SK-N-SH (cell line): ENCODE measurements around the gene ZBTB47. TPM values are rescaled to one million over a fixed set of nuclear protein-coding genes. Genes with fewer than 3 reads are reported as not detected.

Source experiments
- CTCF ChIA-PET: fragments of 300-600, 350-600 bp; formaldehyde crosslinking; extraction: SDS; loops from one replicate; lab custom pipeline; 2021; lab: Yijun Ruan, JAX
- POLR2A ChIA-PET: fragments of 350-600 bp; sonication (Branson Sonifier 250); formaldehyde crosslinking; extraction: SDS; loops from one replicate; lab custom pipeline; 2020; ENCODE audit warnings: antibody characterized with exemption, inconsistent platforms; lab: Yijun Ruan, JAX
- DNase-seq: peaks from one replicate; pipeline ENCODE4 v3.0.0; 2012
- H2AFZ ChIP-seq: fragments of 200-600 bp; sonication (generic); 2 replicates; pipeline ENCODE4 v1.8.1; 2016; ENCODE audit warnings: antibody characterized with exemption, mild to moderate bottlenecking, low read depth
- H3F3A ChIP-seq: fragments of 200-600 bp; sonication (generic); replicated peaks from 2 replicates; pipeline ENCODE3; 2016; ENCODE audit warnings: antibody characterized with exemption, mild to moderate bottlenecking; ENCODE audit not compliant: insufficient read depth
- H3K27ac ChIP-seq, 2 experiments: fragments of 200-500 bp in 1 of 2; fragments of 200-600 bp in 1 of 2; sonication (Bioruptor generic) in 1 of 2; sonication (generic), shearing (Covaris generic) in 1 of 2; 2 replicates each; pipeline versions ENCODE4 v1.5.1 to v1.6.1; 2014 to 2016; ENCODE audit warnings: low read depth in 2 of 2, inconsistent platforms in 1 of 2, low read length in 1 of 2, mild to moderate bottlenecking in 1 of 2, mixed read lengths in 1 of 2
- H3K27me3 ChIP-seq: fragments of 200-600 bp; sonication (generic), shearing (Covaris generic); 2 replicates; pipeline ENCODE4 v1.6.1; 2016; ENCODE audit warnings: mixed run types; ENCODE audit not compliant: insufficient read depth
- H3K36me3 ChIP-seq, 2 experiments: fragments of 200-500 bp in 1 of 2; fragments of 200-600 bp in 1 of 2; sonication (Bioruptor generic) in 1 of 2; sonication (generic) in 1 of 2; replicated peaks in 1 of 2; 2 replicates each; pipeline versions ENCODE3 to v1.5.1; 2014 to 2016; ENCODE audit warnings: low read length in 1 of 2, mild to moderate bottlenecking in 1 of 2; ENCODE audit not compliant: insufficient read depth in 2 of 2, control insufficient read depth in 1 of 2
- H3K4me1 ChIP-seq, 2 experiments: fragments of 200-500 bp in 1 of 2; fragments of 200-600 bp in 1 of 2; sonication (Bioruptor generic) in 1 of 2; sonication (generic), shearing (Covaris generic) in 1 of 2; 2 replicates each; pipeline versions ENCODE4 v1.5.1 to v1.6.1; 2014 to 2016; ENCODE audit warnings: low read depth in 1 of 2, low read length in 1 of 2, mixed run types in 1 of 2; ENCODE audit not compliant: insufficient read depth in 2 of 2, control insufficient read depth in 1 of 2
- H3K4me2 ChIP-seq: fragments of 200-600 bp; sonication (generic), shearing (Covaris generic); 2 replicates; pipeline ENCODE4 v1.6.1; 2017; ENCODE audit warnings: mixed run types
- H3K4me3 ChIP-seq, 2 experiments: fragments of 200-500 bp in 1 of 2; fragments of 200-600 bp in 1 of 2; sonication (Bioruptor generic) in 1 of 2; sonication (generic), shearing (Covaris generic) in 1 of 2; 2 replicates each; pipeline versions ENCODE4 v1.5.1 to v1.8.1; 2014 to 2016; ENCODE audit warnings: low read depth in 2 of 2, inconsistent platforms in 1 of 2, low read length in 1 of 2, mild to moderate bottlenecking in 1 of 2, mixed read lengths in 1 of 2, moderate library complexity in 1 of 2
- H3K79me2 ChIP-seq: fragments of 200-600 bp; sonication (generic); 2 replicates; pipeline ENCODE4 v1.8.1; 2017; ENCODE audit warnings: mild to moderate bottlenecking; ENCODE audit not compliant: insufficient read depth
- H3K9ac ChIP-seq: fragments of 200-600 bp; sonication (generic); 2 replicates; pipeline ENCODE4 v1.6.1; 2017; ENCODE audit warnings: mixed run types
- H3K9me2 ChIP-seq: fragments of 200-600 bp; sonication (generic); 2 replicates; pipeline ENCODE4 v1.6.1; 2017; ENCODE audit warnings: mixed run types
- H3K9me3 ChIP-seq: fragments of 200-600 bp; sonication (generic); 2 replicates; pipeline ENCODE4 v1.6.1; 2017; ENCODE audit warnings: mixed run types, mild to moderate bottlenecking, moderate library complexity
- H4K20me1 ChIP-seq: fragments of 200-600 bp; sonication (generic); 2 replicates; pipeline ENCODE4 v1.6.1; 2017; ENCODE audit warnings: mild to moderate bottlenecking, mixed run types; ENCODE audit not compliant: insufficient read depth
- CHD2 ChIP-seq: fragments of 150-350 bp; IDR thresholded peaks from 2 replicates; pipeline ENCODE4 v1.6.1; 2018; ENCODE audit warnings: low read length; ENCODE audit not compliant: partially characterized antibody
- ELF1 ChIP-seq: IDR thresholded peaks from 2 replicates; pipeline ENCODE4 v1.4.0; 2012
- EZH2phosphoT487 ChIP-seq: fragments of 200-600 bp; sonication (generic); IDR thresholded peaks from 2 replicates; pipeline ENCODE4 v1.6.1; 2017; ENCODE audit warnings: low read depth, mixed run types, mild to moderate bottlenecking, antibody characterized with exemption, moderate library complexity, borderline replicate concordance
- GABPA ChIP-seq: IDR thresholded peaks from 2 replicates; pipeline ENCODE4 v1.4.0; 2012; ENCODE audit warnings: low read depth, mild to moderate bottlenecking
- GATA2 ChIP-seq: sonication (generic); formaldehyde crosslinking; IDR thresholded peaks from 2 replicates; pipeline ENCODE4 v1.5.0; 2020; ENCODE audit warnings: mild to moderate bottlenecking, missing genetic modification reagents
- JUND ChIP-seq: IDR thresholded peaks from 2 replicates; pipeline ENCODE4 v1.4.0; 2012
- MXI1 ChIP-seq: IDR thresholded peaks from 2 replicates; pipeline ENCODE4 v1.6.1; 2012; ENCODE audit warnings: mild to moderate bottlenecking, low read depth, low read length, improper control_type of control experiment
- NFIC ChIP-seq: IDR thresholded peaks from 2 replicates; pipeline ENCODE4 v1.4.0; 2012; ENCODE audit warnings: borderline replicate concordance
- NRF1 ChIP-seq: IDR thresholded peaks from 2 replicates; pipeline ENCODE4 v1.6.1; 2012; ENCODE audit warnings: low read depth, mild to moderate bottlenecking, low read length
- POLR2AphosphoS5 ChIP-seq: IDR thresholded peaks from 2 replicates; pipeline ENCODE4 v1.6.1; 2012; ENCODE audit warnings: low read depth, low read length
- RAD21 ChIP-seq: IDR thresholded peaks from 2 replicates; pipeline ENCODE4 v1.6.1; 2012; ENCODE audit warnings: mild to moderate bottlenecking, low read length
- RCOR1 ChIP-seq: fragments of 150-350 bp; IDR thresholded peaks from 2 replicates; pipeline ENCODE4 v1.6.1; 2017; ENCODE audit warnings: antibody characterized with exemption, low read length
- SIN3A ChIP-seq: IDR thresholded peaks from 2 replicates; pipeline ENCODE4 v1.6.1; 2012; ENCODE audit warnings: low read depth, mild to moderate bottlenecking, low read length, moderate library complexity, borderline replicate concordance
- SMC3 ChIP-seq: IDR thresholded peaks from 2 replicates; pipeline ENCODE4 v1.6.1; 2012; ENCODE audit warnings: low read depth, low read length, improper control_type of control experiment
- TCF12 ChIP-seq: IDR thresholded peaks from 2 replicates; pipeline ENCODE4 v1.4.0; 2012
- YY1 ChIP-seq: IDR thresholded peaks from 2 replicates; pipeline ENCODE4 v1.4.0; 2012; ENCODE audit warnings: low read depth, mild to moderate bottlenecking
- WGBS: methylation state at CpG from one replicate; pipeline ENCODE4 v1.1.6; 2017; ENCODE audit warnings: low lambda C conversion rate; 5-methylcytosine and 5-hydroxymethylcytosine counted together
- polyA plus RNA-seq, 3 experiments: library from polyadenylated mRNA; depleted of rRNA; stranded (reverse); fragments of >200 nt; gene quantifications; 2 replicates each; pipeline ENCODE4 v1.2.3, GENCODE V29; 2012
- TF ChIP-seq, protein P1 (sequence below): fragments of 200-600 bp; sonication (generic); IDR thresholded peaks from 2 replicates; pipeline ENCODE4 v1.6.1; 2017; ENCODE audit warnings: antibody characterized with exemption, mild to moderate bottlenecking, moderate library complexity
- TF ChIP-seq, protein P2 (sequence below): IDR thresholded peaks from 2 replicates; pipeline ENCODE4 v1.4.0; 2012; ENCODE audit warnings: low read depth
- TF ChIP-seq, protein P3 (sequence below): IDR thresholded peaks from 2 replicates; pipeline ENCODE4; 2012
- TF ChIP-seq, protein P4 (sequence below): IDR thresholded peaks from 2 replicates; pipeline ENCODE4 v1.6.1; 2012; ENCODE audit warnings: mild to moderate bottlenecking, low read depth, low read length, moderate library complexity
- TF ChIP-seq, protein P5 (sequence below): IDR thresholded peaks from 2 replicates; pipeline ENCODE4 v1.4.0; 2012; ENCODE audit warnings: low read depth, borderline replicate concordance

Gene ZBTB47
- polyA plus RNA-seq, 1 of the 3 experiments (the other 2 are of a cell fraction), result 9.9 TPM

DNA sequence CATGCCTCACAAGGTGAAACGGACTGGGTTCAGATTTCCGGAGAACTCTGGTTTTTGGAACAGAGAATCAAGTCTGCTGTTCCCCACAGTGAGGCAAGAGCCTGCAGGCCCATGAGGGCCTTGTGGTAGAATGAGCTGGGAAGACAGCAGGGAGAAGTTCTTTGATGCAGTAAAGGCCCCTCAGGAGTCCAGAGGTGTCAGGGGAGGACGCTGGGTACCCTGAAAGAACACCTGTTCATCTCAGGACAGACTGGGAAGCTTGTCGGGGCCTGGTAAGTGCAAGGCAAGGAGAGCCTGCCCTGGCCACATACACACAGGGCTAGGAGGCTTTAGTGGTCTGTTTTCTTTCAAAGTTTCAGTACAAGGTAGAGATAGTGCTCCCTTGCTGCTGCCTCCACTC lies 3.7 kb upstream of the ZBTB47 start:
- Histone ChIP-seq H2AFZ (no peak overlapping the region), H3K9me2 (no peaks in the 10 kb centered on the region), H3K79me2 (peaks cover 63% of the 10 kb centered on the region), H3K4me2 (no peak overlapping the region), H3K36me3 (peaks cover 32 to 43% of the 10 kb centered on the region in 2 experiments), H3K27ac (peak overlapping the region in 1 of 2 experiments; percentile 84; a peak in 1 of 4 replicates), H3K9me3 (no peaks in the 10 kb centered on the region), H3K9ac (no peak overlapping the region), H3K27me3 (no peaks in the 10 kb centered on the region), H3K4me3 (no peak overlapping the region), H4K20me1 (no peaks in the 10 kb centered on the region; the same call in 1 of the 2 replicates), H3F3A (peaks cover 44% of the 10 kb centered on the region), H3K4me1 (peaks cover 21 to 28% of the 10 kb centered on the region in 2 experiments)
- ChIA-PET CTCF (no interaction called here), POLR2A (interaction anchor here (0.7 kb wide), 1 partner anchor 59 kb away, joined by 4 read pairs; the partner anchor contains the start of gene SS18L2)
- whole genome bisulfite sequencing, result 97% methylated on average over 2 of the region's 4 CpGs
- DNase-seq, result no peak
- TF ChIP-seq MXI1 (no peak), SMC3 (no peak), GABPA (no peak), POLR2AphosphoS5 (no peak), SIN3A (no peak), NFIC (no peak), YY1 (no peak), JUND (no peak), NRF1 (no peak), ELF1 (no peak), EZH2phosphoT487 (no peak)
- TF ChIP-seq, protein P1, sequence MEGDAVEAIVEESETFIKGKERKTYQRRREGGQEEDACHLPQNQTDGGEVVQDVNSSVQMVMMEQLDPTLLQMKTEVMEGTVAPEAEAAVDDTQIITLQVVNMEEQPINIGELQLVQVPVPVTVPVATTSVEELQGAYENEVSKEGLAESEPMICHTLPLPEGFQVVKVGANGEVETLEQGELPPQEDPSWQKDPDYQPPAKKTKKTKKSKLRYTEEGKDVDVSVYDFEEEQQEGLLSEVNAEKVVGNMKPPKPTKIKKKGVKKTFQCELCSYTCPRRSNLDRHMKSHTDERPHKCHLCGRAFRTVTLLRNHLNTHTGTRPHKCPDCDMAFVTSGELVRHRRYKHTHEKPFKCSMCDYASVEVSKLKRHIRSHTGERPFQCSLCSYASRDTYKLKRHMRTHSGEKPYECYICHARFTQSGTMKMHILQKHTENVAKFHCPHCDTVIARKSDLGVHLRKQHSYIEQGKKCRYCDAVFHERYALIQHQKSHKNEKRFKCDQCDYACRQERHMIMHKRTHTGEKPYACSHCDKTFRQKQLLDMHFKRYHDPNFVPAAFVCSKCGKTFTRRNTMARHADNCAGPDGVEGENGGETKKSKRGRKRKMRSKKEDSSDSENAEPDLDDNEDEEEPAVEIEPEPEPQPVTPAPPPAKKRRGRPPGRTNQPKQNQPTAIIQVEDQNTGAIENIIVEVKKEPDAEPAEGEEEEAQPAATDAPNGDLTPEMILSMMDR, result no peak
- TF ChIP-seq, protein P2, sequence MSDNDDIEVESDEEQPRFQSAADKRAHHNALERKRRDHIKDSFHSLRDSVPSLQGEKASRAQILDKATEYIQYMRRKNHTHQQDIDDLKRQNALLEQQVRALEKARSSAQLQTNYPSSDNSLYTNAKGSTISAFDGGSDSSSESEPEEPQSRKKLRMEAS, result no peak
- TF ChIP-seq, protein P3, sequence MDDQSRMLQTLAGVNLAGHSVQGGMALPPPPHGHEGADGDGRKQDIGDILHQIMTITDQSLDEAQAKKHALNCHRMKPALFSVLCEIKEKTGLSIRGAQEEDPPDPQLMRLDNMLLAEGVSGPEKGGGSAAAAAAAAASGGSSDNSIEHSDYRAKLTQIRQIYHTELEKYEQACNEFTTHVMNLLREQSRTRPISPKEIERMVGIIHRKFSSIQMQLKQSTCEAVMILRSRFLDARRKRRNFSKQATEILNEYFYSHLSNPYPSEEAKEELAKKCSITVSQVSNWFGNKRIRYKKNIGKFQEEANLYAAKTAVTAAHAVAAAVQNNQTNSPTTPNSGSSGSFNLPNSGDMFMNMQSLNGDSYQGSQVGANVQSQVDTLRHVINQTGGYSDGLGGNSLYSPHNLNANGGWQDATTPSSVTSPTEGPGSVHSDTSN, result no peak

DNA sequence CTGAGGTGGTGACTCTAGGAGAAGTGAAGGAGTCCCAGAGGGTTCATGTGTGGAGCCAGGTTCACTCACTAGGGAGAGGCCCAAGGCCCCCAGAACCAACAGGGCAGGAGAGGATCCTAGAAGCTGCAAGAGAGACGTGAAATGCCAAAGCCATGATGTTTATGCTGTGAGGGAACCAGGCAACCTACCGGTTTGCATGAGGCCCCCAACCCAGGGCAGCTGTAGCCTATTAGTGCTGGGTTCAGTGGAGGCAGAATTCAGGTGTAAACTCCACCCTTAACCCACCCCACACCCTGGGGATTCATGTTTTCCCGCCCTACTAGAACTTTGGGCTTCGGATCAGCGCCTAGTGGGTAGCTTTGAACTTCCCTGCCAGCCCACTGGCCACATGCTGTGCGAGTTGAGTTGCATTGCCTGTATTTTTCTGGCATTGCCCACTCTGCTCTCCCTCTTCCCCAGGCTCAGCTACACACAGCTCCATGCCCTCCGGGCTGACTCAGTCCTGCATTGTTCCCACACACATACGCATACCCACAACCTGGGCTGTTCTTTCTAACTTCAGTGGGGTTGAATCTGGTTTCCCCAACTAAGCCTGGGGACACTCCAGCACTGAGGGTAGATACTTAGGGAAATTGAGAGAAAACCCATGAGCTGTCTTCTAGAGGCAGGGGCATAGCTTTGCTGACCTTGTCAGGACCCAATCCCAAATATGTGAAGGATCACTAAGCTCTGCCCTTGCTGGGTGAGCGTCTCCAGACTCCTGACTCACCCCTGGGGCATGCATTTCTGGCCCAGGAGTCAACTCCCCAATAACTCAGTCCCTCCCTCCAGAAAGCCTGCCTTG lies 2.0 kb upstream of the ZBTB47 start:
- Histone ChIP-seq H3K27ac (peak overlapping the region; percentile 83 to 84), H3K4me2 (peak overlapping the region; percentile 79), H3K4me1 (peaks cover 24 to 42% of the 10 kb centered on the region in 2 experiments), H3F3A (peaks cover 37% of the 10 kb centered on the region), H2AFZ (no peak overlapping the region), H4K20me1 (no peaks in the 10 kb centered on the region; the same call in 1 of the 2 replicates), H3K4me3 (no peak overlapping the region), H3K27me3 (no peaks in the 10 kb centered on the region), H3K36me3 (peaks cover 15 to 30% of the 10 kb centered on the region in 2 experiments), H3K9ac (peak overlapping the region; percentile 41; the same call in 1 of the 2 replicates), H3K9me2 (no peaks in the 10 kb centered on the region), H3K9me3 (no peaks in the 10 kb centered on the region), H3K79me2 (peaks cover 65% of the 10 kb centered on the region)
- 58% methylated on average over 9 of the region's 9 CpGs for WGBS
- CTCF ChIA-PET, result interaction anchor here (1.0 to 2.3 kb wide), 4 partner anchors 15 to 129 kb away, joined by 3 to 9 read pairs (median 5); partner anchors contain the start of gene SEC22C
- no peak for DNase-seq
- POLR2A ChIA-PET, result interaction anchor here (0.6 kb wide), 1 partner anchor 174 kb away, joined by 6 read pairs; no protein-coding TSS in a partner anchor
- TF ChIP-seq CHD2 (no peak), RAD21 (no peak), TCF12 (peak; percentile 82), GABPA (no peak), RCOR1 (no peak), GATA2 (no peak), NFIC (peak; percentile 62; the same call in 1 of the 2 replicates), JUND (peak; percentile 69)
- TF ChIP-seq, protein P4, sequence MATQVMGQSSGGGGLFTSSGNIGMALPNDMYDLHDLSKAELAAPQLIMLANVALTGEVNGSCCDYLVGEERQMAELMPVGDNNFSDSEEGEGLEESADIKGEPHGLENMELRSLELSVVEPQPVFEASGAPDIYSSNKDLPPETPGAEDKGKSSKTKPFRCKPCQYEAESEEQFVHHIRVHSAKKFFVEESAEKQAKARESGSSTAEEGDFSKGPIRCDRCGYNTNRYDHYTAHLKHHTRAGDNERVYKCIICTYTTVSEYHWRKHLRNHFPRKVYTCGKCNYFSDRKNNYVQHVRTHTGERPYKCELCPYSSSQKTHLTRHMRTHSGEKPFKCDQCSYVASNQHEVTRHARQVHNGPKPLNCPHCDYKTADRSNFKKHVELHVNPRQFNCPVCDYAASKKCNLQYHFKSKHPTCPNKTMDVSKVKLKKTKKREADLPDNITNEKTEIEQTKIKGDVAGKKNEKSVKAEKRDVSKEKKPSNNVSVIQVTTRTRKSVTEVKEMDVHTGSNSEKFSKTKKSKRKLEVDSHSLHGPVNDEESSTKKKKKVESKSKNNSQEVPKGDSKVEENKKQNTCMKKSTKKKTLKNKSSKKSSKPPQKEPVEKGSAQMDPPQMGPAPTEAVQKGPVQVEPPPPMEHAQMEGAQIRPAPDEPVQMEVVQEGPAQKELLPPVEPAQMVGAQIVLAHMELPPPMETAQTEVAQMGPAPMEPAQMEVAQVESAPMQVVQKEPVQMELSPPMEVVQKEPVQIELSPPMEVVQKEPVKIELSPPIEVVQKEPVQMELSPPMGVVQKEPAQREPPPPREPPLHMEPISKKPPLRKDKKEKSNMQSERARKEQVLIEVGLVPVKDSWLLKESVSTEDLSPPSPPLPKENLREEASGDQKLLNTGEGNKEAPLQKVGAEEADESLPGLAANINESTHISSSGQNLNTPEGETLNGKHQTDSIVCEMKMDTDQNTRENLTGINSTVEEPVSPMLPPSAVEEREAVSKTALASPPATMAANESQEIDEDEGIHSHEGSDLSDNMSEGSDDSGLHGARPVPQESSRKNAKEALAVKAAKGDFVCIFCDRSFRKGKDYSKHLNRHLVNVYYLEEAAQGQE, result 0 out of 2 replicates have a peak, but pooled peaks have one; percentile 28
- TF ChIP-seq, protein P5, sequence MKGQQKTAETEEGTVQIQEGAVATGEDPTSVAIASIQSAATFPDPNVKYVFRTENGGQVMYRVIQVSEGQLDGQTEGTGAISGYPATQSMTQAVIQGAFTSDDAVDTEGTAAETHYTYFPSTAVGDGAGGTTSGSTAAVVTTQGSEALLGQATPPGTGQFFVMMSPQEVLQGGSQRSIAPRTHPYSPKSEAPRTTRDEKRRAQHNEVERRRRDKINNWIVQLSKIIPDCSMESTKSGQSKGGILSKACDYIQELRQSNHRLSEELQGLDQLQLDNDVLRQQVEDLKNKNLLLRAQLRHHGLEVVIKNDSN, result no peak
